ENCODE results near the gene CD47.

The CD47 gene

GRCh38 chr3:108090701-108091497, at the start of gene CD47:
Gene CD47, minus strand, starts transcription at chr3:108091031. Its CDS starts 123 bp downstream, at chr3:108090908.
- DNase-seq, result peak; percentile 97

GRCh38 chr3:108137460-108137814, 46.6 kb upstream of the CD47 start:
- DNase-seq, result no peak

GRCh38 chr3:108136561-108137459, 46.0 kb upstream of the CD47 start:
- no peak for DNase-seq

- DNase-seq, result no peak
Measured at GRCh38 chr3:108134555-108134880, 43.7 kb upstream of the CD47 start.

GRCh38 chr3:108133858-108134554, 43.2 kb upstream of the CD47 start:
- no peak for DNase-seq

GRCh38 chr3:108133048-108133369, 42.2 kb upstream of the CD47 start:
- no peak for DNase-seq

GRCh38 chr3:108131475-108132134, 40.8 kb upstream of the CD47 start:
- DNase-seq, result no peak

GRCh38 chr3:108130701-108131474, 40.1 kb upstream of the CD47 start:
- DNase-seq, result no peak

GRCh38 chr3:108130236-108130635, 39.4 kb upstream of the CD47 start:
- no peak for DNase-seq

- DNase-seq, result no peak
Measured at GRCh38 chr3:108127301-108127988, 36.6 kb upstream of the CD47 start.

- DNase-seq, result no peak
Measured at GRCh38 chr3:108126348-108126747, 35.5 kb upstream of the CD47 start.

GRCh38 chr3:108125550-108126071, 34.8 kb upstream of the CD47 start:
- DNase-seq, result peak; percentile 55

GRCh38 chr3:108125153-108125543, 34.3 kb upstream of the CD47 start:
- DNase-seq, result no peak

- no peak for DNase-seq
Measured at GRCh38 chr3:108124337-108125152, 33.7 kb upstream of the CD47 start.

- no peak for DNase-seq
Measured at GRCh38 chr3:108123326-108123725, 32.5 kb upstream of the CD47 start.

GRCh38 chr3:108122276-108122675, 31.4 kb upstream of the CD47 start:
- no peak for DNase-seq

- no peak for DNase-seq
Measured at GRCh38 chr3:108119398-108120104, 28.7 kb upstream of the CD47 start.

- DNase-seq, result no peak
Measured at GRCh38 chr3:108118038-108118768, 27.4 kb upstream of the CD47 start.

- DNase-seq, result no peak
Measured at GRCh38 chr3:108117241-108117775, 26.5 kb upstream of the CD47 start.

Measured in femur (tissue), 1 donor.